ENCODE measurements around the gene SULT1C2.

DNA sequence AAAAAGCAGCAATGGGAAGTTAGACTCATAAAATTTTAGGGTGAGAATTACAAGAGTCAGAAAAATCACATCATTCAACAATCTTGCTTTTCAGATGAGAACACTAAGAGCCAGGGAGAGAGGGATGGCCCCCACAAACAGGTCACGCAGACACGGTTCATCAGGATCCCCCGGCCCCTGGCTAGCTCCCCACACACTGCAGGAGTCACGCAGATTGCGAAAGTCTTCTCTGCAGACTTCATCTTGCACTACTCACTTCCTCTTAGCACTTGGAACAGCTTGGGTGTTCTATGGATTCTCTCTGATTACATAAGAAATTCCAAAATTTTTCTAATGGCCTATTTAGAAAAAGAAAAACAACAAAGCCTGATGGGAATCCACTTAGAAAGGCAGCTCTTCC is 21.6 kb upstream of the SULT1C2 start:
- TF ChIP-seq, protein P1, sequence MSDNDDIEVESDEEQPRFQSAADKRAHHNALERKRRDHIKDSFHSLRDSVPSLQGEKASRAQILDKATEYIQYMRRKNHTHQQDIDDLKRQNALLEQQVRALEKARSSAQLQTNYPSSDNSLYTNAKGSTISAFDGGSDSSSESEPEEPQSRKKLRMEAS (IDR thresholded peaks at IDR 0.05): no peak
- TF ChIP-seq ZFX (IDR thresholded peaks at IDR 0.05) (no peak), SP1 (IDR thresholded peaks at IDR 0.05; ENCODE audit: low read depth) (no peak), POLR2A (IDR thresholded peaks at IDR 0.05; ENCODE audit: borderline replicate concordance, extremely low read depth, insufficient read depth, insufficient read length) (no peak), POLR2AphosphoS5 (IDR thresholded peaks at IDR 0.05; ENCODE audit: low read depth, low read length) (no peak), EZH2 (IDR thresholded peaks at IDR 0.05) (no peak), SIN3A (IDR thresholded peaks at IDR 0.05; ENCODE audit: low read depth) (no peak), RAD21 (IDR thresholded peaks at IDR 0.05; ENCODE audit: low read depth) (no peak), YY1 (IDR thresholded peaks at IDR 0.05; ENCODE audit: extremely low read depth, insufficient replicate concordance, low read depth, low read length) (no peak), JUND (IDR thresholded peaks at IDR 0.05) (no peak)
- TF ChIP-seq, protein P2, sequence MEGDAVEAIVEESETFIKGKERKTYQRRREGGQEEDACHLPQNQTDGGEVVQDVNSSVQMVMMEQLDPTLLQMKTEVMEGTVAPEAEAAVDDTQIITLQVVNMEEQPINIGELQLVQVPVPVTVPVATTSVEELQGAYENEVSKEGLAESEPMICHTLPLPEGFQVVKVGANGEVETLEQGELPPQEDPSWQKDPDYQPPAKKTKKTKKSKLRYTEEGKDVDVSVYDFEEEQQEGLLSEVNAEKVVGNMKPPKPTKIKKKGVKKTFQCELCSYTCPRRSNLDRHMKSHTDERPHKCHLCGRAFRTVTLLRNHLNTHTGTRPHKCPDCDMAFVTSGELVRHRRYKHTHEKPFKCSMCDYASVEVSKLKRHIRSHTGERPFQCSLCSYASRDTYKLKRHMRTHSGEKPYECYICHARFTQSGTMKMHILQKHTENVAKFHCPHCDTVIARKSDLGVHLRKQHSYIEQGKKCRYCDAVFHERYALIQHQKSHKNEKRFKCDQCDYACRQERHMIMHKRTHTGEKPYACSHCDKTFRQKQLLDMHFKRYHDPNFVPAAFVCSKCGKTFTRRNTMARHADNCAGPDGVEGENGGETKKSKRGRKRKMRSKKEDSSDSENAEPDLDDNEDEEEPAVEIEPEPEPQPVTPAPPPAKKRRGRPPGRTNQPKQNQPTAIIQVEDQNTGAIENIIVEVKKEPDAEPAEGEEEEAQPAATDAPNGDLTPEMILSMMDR (IDR thresholded peaks at IDR 0.05 in 2 of 3, conservative IDR thresholded peaks at IDR 0.05 in 1 of 3; ENCODE audit: borderline replicate concordance in 1 of 3, insufficient read depth in 1 of 3, low read depth in 2 of 3, low read length in 2 of 3): no peak
- TF ChIP-seq, protein P3, sequence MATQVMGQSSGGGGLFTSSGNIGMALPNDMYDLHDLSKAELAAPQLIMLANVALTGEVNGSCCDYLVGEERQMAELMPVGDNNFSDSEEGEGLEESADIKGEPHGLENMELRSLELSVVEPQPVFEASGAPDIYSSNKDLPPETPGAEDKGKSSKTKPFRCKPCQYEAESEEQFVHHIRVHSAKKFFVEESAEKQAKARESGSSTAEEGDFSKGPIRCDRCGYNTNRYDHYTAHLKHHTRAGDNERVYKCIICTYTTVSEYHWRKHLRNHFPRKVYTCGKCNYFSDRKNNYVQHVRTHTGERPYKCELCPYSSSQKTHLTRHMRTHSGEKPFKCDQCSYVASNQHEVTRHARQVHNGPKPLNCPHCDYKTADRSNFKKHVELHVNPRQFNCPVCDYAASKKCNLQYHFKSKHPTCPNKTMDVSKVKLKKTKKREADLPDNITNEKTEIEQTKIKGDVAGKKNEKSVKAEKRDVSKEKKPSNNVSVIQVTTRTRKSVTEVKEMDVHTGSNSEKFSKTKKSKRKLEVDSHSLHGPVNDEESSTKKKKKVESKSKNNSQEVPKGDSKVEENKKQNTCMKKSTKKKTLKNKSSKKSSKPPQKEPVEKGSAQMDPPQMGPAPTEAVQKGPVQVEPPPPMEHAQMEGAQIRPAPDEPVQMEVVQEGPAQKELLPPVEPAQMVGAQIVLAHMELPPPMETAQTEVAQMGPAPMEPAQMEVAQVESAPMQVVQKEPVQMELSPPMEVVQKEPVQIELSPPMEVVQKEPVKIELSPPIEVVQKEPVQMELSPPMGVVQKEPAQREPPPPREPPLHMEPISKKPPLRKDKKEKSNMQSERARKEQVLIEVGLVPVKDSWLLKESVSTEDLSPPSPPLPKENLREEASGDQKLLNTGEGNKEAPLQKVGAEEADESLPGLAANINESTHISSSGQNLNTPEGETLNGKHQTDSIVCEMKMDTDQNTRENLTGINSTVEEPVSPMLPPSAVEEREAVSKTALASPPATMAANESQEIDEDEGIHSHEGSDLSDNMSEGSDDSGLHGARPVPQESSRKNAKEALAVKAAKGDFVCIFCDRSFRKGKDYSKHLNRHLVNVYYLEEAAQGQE (IDR thresholded peaks at IDR 0.05; ENCODE audit: low read depth): no peak
